HG02884 (cell line): ENCODE measurements around the gene RGS16.

Experiments used
- ATAC-seq: cut with Tn5 transposase; IDR thresholded peaks from one replicate; pipeline ENCODE4 v1.9.1; 2021; ENCODE audit warnings: mild to moderate bottlenecking, moderate library complexity; ENCODE audit not compliant: unreplicated experiment

Gene RGS16

DNA sequence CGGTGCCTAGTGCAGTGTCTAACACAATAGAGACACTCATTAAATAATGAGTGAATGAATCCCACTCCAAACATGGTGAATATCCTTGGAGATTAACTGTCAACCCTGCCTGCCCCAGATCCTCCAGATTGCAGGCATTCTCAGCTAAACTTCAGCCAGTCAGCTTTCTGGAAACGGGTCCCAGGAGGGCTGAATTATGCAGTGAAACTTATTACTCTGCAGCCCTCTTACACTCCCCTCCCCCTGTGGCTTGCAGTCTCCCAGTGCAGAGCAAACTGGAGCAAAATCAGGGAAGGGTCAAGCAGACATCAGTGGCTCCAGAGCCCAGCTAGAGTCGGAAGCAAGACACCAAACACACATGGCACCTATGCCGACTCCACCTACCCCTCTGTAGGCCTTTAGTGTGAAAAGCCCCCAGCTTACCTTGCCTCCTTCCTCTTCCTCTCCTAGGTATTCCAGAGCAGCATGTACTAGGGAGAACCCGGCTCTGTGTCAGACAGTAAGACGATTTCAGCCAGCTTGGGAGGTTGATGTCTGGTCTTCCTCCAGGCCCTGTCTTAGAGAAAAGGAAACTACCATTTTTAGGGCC lies 6.5 kb upstream of the RGS16 start:
- ATAC-seq: no peak

DNA sequence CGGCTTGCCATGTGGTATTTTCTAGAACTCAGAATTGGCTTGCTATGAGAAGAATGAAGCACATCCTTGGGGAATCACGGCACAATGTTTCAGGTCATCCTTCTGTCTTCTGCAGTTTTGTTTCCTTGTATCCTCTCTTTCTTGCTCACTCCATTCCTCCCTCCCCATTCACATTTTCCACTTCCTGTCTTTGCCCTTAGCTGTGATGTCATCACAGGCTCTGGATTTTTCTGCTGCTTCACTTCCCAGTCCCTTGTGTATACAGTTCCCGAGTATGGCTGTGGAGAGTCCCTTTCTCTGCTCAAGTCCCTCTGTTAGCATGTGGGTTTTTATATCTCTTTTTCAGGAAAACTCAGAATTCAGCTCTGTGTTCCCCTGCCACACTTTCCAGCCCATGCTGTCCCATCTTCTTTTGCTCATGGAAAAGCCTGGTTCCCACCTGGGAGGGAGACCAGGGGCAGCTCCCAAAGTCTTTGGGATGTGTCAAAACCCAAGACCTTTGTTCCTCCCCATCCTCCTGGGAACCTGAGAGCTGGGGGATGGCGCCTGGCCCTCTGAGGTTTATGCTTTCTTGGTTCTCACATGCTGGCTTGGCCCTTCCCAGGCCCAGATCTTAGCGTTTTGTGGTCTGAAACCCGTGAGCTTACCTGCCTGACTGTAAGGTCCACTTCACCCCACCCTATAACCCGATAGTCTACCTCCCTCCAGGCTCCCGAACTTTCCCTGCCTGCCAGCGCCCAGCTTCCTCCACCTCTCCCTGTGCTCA lies 4.8 kb upstream of the RGS16 start:
- ATAC-seq: no peak

DNA sequence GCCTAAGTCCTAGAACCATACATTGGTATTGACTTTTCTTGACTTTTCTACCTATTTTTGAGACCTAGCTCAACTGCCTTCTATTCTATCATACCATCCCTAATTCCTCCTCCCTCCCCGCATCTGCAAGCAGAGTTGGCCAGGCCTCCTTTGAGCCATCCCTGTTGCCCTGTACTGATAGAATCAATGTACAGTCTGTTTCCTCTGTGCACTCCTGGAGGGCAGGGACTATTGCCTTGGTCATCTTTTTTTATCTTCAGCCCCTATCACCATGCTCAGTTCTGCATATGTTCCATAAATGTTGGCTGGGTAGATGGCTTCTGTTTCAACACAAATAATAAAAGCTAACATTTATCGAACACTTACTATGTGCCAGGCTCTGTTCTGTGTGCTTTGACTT lies 4.0 kb upstream of the RGS16 start:
- ATAC-seq: no peak

DNA sequence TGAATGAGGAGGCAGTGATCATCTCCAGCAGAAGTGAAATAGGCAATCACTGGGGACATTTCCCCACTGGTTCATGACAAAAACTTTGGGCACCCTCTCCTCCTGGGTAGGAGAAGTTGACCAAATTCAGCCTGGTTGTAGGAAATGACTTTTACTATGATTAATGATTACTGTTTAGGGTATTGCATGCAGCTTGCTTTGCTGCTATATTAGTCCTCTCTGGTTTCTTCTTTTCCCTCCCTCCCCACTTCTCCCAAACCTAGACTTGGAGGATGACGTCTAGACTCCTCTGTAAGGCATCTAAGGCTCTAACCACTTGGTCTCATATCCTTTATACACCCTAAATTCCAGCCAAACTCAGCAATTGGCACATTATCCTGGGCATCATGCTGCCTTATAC lies 3.4 kb upstream of the RGS16 start:
- ATAC-seq: no peak

DNA sequence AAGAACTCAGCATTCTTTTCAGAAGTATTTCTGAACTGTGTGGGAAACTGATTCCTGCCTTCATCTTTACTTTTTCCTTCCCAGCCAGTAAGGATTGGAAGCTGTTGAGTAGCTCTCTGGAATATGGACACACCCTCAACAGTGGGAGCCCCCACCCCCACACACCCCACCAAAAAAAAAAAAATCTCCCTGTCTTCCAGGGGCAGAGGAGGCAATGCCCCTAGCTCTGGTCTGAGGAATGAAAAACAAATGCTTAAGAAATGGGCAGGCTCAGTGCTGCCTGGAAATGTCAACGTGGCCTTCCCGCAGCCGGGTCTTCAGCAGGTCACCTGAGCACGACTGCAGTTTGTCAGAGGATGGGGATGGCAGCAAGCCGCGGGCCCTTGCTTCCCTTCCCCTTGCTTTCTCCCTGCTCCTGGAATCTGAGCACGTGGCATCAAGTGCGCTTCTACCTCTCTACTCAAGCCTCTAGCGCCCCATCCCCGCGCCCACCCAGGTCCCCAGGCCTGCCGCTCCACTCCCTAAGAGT lies 479 bp downstream of the RGS16 start:
- ATAC-seq: no peak

DNA sequence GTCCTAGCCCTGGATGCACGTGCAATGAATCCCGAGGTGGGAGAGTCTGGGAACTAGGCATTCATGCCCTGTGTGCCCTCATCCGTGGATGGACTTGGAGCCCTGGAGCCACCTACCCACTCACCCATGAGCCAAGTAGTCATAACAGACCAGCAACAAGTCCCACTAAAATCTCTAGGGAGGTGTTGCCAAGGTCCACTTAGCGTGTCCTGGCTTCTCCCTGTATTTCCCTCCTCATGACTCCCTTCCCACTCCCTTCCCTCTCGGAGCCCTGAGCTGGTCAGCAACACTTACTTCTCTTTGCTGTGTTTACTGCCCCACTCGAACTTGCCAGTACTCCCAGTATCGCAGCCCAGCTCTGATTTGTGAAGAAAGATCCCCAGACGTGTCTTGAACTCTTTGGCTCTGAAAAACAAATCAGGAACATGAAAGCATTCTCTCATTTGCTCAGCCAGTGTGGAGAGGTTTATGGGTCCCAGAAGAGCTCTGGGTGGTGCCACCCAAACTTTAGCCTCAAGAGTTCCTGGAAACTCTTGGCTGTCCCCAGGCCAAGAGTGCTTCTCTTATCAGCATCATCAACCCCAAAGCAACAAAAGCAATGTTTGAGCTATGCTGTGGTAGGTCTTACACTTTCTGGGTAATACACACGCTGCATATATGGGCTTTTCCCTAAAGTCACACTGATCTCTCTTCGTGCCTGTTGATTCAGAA lies 1.1 kb downstream of the RGS16 start:
- ATAC-seq: no peak

DNA sequence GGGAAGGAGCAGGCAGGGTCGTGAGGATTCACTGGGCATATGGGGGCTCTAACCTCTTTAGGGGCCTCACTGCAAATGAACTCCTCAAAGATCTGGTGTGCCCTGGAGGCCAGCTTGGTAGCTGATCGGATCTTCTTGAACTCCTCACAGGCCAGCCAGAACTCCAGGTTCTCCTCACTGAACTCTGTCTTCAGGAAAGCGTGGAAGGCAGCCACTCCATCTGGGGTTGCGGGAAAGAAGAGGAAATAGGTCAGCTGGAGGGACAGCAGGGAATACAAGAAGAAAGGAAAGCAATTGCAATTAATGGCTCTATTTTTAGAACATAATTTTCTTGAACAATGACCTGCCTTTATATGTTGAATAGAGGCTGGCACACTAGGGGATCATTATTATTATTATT lies 2.3 kb downstream of the RGS16 start:
- ATAC-seq: no peak

DNA sequence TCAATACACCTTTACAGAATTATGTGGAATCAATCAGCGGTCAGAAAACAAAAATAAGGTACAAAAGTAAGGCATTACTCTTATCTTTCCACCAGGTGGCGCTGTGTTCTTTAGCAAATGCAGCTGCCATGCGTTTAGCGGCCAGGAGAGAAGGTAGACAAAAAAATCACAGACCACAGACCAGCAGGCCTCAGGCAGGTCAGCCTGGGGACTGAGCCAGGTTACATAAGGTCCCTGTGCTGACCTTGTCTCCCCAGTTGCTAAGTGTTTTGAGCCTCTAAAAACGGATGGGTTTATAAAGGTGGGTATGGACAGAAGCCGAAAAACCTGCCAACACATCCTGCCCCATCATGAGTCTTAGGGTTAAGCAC lies 2.8 kb downstream of the RGS16 start:
- ATAC-seq: no peak

DNA sequence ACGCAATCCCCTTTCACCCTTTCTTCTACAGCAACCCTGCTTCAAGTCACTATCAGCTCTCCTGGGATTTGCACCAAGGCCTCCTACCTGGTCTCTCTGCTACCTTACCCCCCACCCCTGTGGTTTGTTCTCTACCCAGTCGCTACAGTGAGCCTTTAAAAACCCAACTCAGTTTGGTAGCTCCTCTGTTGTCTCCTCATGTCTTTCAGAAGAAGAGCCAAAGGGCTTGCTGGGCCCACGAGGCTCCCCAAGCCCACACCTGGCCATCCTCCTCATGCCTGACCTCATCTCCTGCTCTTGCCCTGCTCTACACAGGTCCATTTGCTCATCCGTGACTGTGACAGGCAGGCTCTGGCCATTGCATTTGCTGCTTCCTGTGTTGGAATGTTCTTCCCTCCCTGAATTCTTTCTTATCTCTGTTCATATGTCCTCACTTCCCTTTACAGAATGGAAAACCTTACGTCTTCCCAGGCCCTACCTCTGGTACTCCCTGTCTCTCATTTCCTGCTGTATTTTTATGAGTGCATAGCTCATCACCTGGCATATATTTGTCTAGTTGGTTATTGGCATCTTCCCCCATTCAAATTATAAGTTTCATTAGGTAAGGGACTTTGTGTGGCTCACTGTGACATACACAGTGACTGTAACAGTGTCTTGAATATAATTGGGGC lies 3.3 kb downstream of the RGS16 start:
- ATAC-seq: no peak

DNA sequence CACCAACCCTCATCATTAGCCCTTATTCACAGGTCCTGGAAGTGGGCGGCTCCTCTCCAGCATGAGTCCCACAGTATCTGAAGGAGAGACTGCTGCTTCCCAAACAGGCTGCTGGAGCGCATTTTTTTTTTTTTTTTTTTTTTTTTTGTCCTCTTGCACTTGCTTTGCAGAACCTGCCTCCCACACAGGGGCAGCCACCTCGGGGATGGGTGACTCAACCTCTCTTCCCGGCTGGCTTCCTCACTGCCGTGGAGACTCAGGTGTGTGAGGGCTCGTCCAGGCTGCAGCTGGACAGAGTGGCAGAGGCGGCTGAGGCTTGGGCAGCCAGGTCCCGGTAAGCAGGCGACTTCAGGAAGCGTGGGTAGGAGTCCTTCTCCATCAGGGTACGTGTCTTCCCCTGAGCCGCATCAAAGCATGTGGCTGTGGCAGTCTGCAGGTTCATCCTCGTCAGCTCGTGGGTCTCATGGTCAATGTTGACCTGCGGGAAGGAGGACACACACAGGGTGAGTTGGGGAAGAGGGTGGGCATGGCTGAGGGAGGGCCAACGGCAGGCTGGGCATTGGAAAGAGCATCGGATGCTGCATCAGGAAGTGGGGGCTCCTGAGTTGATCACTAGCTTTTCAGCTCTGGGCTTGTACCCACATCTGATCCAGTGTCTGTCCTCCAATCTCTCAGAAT lies 4.0 kb downstream of the RGS16 start:
- ATAC-seq: no peak

DNA sequence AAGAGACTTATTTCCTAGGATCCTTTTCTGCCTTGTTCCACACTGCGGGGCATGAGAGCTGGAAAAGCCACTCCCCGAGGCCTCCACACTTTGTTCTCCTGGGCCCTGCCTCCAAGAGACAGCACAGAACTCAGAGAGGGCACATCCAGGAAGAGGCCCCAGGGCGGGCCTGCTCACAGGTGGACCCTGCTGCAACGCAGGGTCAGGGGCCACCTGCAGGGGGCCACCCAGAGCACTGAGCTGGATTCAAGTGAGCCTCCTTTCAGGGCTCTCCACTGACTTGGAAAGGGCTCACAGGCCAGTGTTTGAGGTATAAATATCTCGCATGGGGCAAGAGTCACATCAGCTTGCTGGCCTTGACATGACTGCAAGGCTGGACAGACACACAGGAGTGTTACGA lies 4.8 kb downstream of the RGS16 start:
- no peak for ATAC-seq

DNA sequence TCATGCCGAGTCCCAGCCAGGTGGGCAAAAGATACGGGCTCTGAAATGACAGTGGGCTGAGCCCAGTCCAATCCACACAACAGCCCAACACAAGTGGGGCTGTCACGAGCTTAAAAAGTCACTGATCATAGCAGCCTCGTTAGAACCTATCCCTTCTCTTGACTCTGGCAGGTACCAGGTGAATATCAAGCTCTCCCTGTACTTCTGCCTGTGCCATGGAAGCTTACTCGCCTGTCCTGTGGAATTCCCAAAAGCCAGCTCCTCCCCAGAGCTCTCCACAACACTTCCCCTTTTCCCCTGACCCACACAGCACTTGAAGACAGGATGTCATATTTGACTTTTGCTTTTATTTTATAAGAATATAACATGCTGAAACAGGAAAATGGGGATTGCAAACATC lies 5.9 kb downstream of the RGS16 start:
- ATAC-seq: no peak

DNA sequence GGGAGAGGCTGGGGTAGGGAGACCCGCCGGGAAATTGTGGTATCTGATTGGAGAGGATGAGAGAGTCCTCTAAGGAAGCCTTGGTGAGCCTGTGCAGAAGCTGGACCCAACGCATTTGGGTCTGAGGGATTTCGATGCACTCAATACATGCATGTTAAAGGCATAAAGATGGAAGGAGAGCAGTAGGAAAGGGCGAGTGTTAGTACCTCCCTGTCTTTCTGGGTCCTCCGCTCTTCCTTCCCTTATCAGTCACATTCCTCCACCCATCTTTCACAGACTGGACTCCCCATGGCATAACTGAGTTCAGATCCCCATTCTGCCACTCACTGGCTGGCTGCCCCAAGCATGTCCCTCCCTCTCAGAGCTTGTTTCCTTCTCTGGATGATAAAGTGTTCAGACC lies 7.3 kb downstream of the RGS16 start:
- no peak for ATAC-seq

DNA sequence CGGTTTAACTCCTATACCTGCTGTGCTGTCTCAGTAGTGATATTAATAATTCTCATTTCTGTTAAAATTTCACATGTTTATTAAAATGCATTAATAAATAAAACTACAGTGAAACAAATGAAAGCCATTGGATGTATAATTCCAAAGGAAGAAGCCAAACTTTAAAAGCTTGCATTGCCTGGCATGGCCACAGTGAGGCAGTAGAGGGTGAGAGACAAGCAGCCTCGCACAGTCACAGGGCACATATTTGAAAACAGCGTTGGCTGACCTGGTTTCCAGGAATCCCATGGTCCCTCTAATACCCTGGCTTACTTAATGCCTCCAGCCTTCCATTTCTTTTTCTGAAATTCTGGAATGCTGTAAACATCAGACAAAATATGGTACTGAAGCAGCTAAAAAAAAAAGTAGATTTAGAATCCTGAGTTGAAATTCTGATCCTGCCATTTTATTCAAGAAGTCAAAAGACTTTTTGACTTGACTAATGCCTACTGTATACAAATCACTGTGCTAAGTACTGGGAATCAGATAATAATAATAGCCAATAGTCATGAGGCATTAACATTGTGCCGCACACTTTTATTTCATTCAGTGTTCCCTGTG lies 8.4 kb downstream of the RGS16 start:
- no peak for ATAC-seq

DNA sequence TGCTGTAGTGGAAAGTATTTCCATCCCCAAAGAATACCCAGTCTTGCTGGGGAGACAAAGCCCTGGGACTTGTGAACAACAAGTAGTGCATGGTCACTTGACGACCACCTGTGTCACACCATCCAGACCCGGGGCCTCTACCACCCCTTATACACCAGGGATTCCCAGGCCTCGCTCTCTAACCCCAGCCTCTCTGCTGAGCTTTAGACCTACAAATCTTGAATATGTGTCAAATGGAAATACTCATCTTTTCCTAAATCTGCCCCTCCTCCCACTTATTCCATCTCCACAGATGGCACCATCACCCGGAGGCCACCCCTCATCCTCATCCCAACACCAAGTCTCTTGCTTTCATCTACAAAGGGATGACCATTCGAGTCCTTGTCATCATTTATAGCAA lies 14.3 kb downstream of the RGS16 start:
- ATAC-seq: no peak

DNA sequence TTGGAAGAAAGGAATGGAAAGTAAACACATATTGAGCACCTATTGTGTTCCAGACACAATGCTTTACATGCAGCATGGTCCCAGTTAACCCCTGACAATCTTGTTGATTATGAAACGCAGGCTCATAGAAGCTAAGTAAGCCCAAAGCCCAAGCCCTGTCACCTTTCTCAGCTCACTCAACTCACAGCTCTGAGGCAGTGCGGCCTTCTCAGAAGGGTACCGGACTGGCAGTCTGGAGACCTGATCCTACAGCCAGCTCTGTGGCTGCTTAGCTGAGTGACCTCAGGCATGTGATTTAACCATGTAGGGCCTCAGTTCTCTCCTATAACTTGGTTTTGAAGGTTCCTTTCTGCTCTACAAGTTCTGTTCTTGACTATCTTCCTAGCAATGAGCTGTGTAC lies 14.7 kb downstream of the RGS16 start:
- no peak for ATAC-seq

DNA sequence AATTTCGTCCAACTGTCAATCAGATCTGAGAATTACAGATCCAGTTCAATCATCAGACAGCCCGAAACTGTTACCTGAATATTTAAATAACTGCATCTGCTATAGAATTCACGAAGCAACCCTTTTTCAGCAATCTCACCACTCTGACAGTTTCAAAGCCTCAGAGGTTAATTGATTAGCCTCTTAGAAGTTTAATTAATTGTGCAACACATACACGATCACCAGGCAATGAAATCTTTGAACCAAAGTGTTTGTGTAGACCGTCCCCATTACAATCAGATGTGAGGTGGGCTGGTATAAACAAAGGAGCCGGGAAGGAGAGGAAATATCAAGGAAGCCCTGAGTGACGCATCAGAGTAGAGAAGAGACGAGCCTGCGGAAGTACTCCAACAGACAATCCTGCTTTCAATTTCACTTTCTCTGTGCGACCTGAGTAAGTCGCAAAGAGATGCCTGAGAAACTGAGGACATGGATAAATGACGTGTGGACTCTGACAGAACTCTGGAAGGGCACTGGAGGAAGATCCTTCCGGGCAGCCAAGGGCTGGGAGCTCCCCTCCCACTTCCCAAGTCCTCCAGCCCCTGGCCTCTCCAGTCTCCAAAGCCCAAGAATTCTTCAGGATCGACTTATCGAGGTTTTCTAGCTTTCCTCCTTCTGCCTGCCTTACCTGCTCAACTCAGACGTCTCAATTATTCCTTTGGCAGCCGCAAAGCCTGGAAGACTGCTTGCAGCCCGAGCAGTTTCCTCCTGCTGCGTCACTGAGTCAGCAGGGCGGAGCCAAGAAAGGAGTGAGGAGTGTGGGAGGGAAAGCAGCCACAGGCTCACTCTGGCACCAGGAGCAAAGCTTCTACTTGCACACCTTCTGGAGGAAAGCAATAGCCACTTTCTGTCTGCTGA lies 15.4 kb downstream of the RGS16 start, which contains the start of gene RNASEL:
Gene RNASEL (minus strand): TSS at position 757 of the 897 bp plus-strand sequence. CDS start 2,450 bp downstream, outside the sequence.
- ATAC-seq: peak; percentile 85

DNA sequence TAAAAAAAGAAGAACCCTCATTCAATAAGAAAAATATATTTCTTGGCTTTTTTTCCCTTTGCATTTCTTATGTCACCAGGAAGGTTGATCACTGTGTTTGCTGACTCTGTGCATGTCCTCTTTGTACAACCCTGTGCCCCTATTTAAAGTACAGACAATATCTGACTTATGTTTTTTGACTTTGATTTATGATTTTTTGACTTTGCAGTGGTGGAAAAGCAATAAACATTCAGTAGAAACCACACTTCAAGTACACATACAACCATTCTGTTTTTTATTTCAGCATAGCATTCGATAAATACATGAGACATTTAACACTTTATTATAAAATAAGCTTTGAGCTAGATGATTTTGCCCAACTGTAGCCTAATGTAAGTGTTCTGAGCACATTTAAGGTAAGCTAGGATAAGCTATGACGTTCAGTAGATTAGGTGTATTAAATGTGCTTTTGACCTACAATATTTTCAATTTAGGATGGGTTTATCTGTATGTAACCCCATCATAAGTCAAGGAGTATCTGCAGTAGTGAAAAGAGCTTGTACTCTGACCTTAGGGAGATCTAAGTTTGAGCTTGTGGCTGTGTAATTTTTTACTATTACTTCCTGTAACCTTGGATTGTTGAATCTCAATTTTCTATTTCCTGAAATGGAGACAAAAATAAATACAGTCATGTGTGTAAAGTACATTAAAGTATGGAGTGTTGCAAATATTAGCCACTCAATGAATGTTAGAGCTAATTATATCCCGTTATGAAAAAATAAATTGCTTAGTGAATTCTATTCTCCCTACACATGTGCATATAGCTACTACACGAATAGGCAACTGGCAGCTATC lies 16.3 kb downstream of the RGS16 start:
- ATAC-seq: no peak

DNA sequence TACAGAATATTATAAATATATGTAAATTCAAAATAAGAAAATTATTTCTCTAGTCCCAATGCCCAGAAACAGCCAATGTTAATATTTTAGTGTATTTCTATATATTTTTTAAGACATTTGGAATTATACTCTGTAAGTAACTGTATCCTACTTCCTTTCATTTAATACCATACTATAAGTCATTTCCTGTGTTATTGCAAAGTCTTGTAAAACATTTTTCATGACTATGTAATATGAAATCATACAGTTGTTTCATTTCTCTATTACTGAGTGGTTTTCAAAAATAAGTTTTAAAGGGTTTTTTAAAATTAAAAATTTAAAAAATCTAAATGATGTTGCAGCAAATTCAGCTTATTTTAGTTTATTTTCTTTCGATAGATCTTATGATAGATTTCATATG lies 17.1 kb downstream of the RGS16 start:
- ATAC-seq: no peak
